Panc1 (cell line): ENCODE measurements around the gene AMBRA1. TPM values are rescaled to one million over a fixed set of nuclear protein-coding genes. Genes with fewer than 3 reads are reported as not detected.

Experiments
- ATAC-seq: fragments of 200-7000 bp; cut with Tn5 transposase; 2 replicates; pipeline ENCODE4 v1.9.1; 2020; ENCODE audit warnings: mild to moderate bottlenecking, moderate library complexity
- BruUV-seq: library from RNA; stranded (reverse); fragments of 400-500 nt; replicated peaks from 2 replicates; lab custom pipeline; 2021; lab: Mats Ljungman, UMichigan
- CTCF ChIA-PET: fragments of 300-600 bp; sonication (Branson Sonifier 250); formaldehyde crosslinking; loops from one replicate; lab custom pipeline; 2022; ENCODE audit warnings: antibody characterized with exemption; lab: Charles Lee
- POLR2A ChIA-PET: fragments of 300-600 bp; sonication (Branson Sonifier 250); formaldehyde crosslinking; loops from one replicate; lab custom pipeline; 2022; ENCODE audit warnings: antibody characterized with exemption; lab: Charles Lee
- DNase-seq: peaks from one replicate; pipeline ENCODE4 v3.0.0-alpha.2; 2010; ENCODE audit warnings: low read depth, low spot score
- H3K27ac ChIP-seq: 2 replicates; pipeline ENCODE4 v1.5.1; 2011; ENCODE audit warnings: mild to moderate bottlenecking, low read length, inconsistent platforms
- H3K27me3 ChIP-seq: fragments of 200-500 bp; sonication (Bioruptor generic); 2 replicates; pipeline ENCODE4 v1.6.0; 2014; ENCODE audit warnings: low read length, inconsistent platforms; ENCODE audit not compliant: control insufficient read depth, insufficient read depth
- H3K36me3 ChIP-seq: fragments of 200-500 bp; sonication (Bioruptor generic); 2 replicates; pipeline ENCODE4 v1.5.1; 2014; ENCODE audit warnings: inconsistent platforms, mild to moderate bottlenecking, low read length, moderate library complexity; ENCODE audit not compliant: control insufficient read depth, insufficient read depth
- H3K4me1 ChIP-seq: 2 replicates; pipeline ENCODE4 v1.5.1; 2011; ENCODE audit warnings: inconsistent platforms, mild to moderate bottlenecking, low read length, moderate library complexity; ENCODE audit not compliant: control insufficient read depth, insufficient read depth
- H3K4me3 ChIP-seq, 2 experiments: 2 replicates each; pipeline ENCODE4 v1.5.1; 2011 to 2012; ENCODE audit warnings: low read depth in 2 of 2, low read length in 2 of 2, mild to moderate bottlenecking in 2 of 2, inconsistent platforms in 1 of 2, moderate library complexity in 1 of 2
- H3K9me3 ChIP-seq: fragments of 200-500 bp; sonication (Bioruptor generic); 2 replicates; pipeline ENCODE4 v1.5.1; 2014; ENCODE audit warnings: low read depth, mild to moderate bottlenecking, inconsistent platforms, low read length, moderate library complexity; ENCODE audit not compliant: control insufficient read depth, insufficient read depth
- POLR2AphosphoS5 ChIP-seq: IDR thresholded peaks from 2 replicates; pipeline ENCODE4 v1.6.1; 2012; ENCODE audit warnings: mild to moderate bottlenecking, low read depth, low read length, moderate library complexity
- SIN3A ChIP-seq: IDR thresholded peaks from 2 replicates; pipeline ENCODE4 v1.6.1; 2012; ENCODE audit warnings: low read depth, mild to moderate bottlenecking, low read length, moderate library complexity, borderline replicate concordance; ENCODE audit not compliant: insufficient read depth
- TCF7L2 ChIP-seq: IDR thresholded peaks from 2 replicates; pipeline ENCODE4 v1.6.1; 2011; ENCODE audit warnings: mild to moderate bottlenecking, low read depth, low read length, inconsistent platforms
- in situ Hi-C: cut with HindIII; loops from 2 replicates; pipeline ENCODE4 v1.10.0; 2016; ENCODE audit warnings: low sequenced_read_pairs, low pct_unique_long_range_greater_than_20kb
- intact Hi-C: fragments of 100-400 bp; cut with micrococcal nuclease; formaldehyde crosslinking; loops from one replicate; pipeline ENCODE4 v1.10.0; 2022; ENCODE audit not compliant: unreplicated experiment
- total RNA-seq: library from RNA; stranded (reverse); gene quantifications from one replicate; pipeline ENCODE4 v1.2.1, GENCODE V29; 2021; ENCODE audit not compliant: unreplicated experiment
- TF ChIP-seq, protein P1 (sequence below): fragments of 450-650 bp; IDR thresholded peaks from 2 replicates; pipeline ENCODE4 v1.5.1; 2017; ENCODE audit warnings: mild to moderate bottlenecking
- TF ChIP-seq, protein P2 (sequence below), 2 experiments: IDR thresholded peaks; 2 replicates each; pipeline ENCODE4 v1.6.1; 2011 to 2012; ENCODE audit warnings: low read depth in 2 of 2, control low read depth in 1 of 2, low read length in 1 of 2, mild to moderate bottlenecking in 1 of 2, moderate library complexity in 1 of 2; ENCODE audit not compliant: insufficient read depth in 1 of 2

The AMBRA1 gene
- total RNA-seq, 1 experiment from 2014 or later = 40.0 TPM

GRCh38 chr11:46352063-46352841, 241.6 kb downstream of the AMBRA1 start:
- intact Hi-C loops (no loop called here), in situ Hi-C loops (no loop called here)
- no peaks in the 10 kb centered on the region for H3K9me3 ChIP-seq
- H3K4me1 ChIP-seq = peaks cover 32% of the 10 kb centered on the region
- TF ChIP-seq, protein P1, sequence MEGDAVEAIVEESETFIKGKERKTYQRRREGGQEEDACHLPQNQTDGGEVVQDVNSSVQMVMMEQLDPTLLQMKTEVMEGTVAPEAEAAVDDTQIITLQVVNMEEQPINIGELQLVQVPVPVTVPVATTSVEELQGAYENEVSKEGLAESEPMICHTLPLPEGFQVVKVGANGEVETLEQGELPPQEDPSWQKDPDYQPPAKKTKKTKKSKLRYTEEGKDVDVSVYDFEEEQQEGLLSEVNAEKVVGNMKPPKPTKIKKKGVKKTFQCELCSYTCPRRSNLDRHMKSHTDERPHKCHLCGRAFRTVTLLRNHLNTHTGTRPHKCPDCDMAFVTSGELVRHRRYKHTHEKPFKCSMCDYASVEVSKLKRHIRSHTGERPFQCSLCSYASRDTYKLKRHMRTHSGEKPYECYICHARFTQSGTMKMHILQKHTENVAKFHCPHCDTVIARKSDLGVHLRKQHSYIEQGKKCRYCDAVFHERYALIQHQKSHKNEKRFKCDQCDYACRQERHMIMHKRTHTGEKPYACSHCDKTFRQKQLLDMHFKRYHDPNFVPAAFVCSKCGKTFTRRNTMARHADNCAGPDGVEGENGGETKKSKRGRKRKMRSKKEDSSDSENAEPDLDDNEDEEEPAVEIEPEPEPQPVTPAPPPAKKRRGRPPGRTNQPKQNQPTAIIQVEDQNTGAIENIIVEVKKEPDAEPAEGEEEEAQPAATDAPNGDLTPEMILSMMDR = peak; percentile 94
- TF ChIP-seq TCF7L2 (no peak), POLR2AphosphoS5 (no peak)
- TF ChIP-seq, protein P2, sequence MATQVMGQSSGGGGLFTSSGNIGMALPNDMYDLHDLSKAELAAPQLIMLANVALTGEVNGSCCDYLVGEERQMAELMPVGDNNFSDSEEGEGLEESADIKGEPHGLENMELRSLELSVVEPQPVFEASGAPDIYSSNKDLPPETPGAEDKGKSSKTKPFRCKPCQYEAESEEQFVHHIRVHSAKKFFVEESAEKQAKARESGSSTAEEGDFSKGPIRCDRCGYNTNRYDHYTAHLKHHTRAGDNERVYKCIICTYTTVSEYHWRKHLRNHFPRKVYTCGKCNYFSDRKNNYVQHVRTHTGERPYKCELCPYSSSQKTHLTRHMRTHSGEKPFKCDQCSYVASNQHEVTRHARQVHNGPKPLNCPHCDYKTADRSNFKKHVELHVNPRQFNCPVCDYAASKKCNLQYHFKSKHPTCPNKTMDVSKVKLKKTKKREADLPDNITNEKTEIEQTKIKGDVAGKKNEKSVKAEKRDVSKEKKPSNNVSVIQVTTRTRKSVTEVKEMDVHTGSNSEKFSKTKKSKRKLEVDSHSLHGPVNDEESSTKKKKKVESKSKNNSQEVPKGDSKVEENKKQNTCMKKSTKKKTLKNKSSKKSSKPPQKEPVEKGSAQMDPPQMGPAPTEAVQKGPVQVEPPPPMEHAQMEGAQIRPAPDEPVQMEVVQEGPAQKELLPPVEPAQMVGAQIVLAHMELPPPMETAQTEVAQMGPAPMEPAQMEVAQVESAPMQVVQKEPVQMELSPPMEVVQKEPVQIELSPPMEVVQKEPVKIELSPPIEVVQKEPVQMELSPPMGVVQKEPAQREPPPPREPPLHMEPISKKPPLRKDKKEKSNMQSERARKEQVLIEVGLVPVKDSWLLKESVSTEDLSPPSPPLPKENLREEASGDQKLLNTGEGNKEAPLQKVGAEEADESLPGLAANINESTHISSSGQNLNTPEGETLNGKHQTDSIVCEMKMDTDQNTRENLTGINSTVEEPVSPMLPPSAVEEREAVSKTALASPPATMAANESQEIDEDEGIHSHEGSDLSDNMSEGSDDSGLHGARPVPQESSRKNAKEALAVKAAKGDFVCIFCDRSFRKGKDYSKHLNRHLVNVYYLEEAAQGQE (IDR thresholded peaks at IDR 0.05; ENCODE audit: insufficient read depth in 1 of 2, low read depth in 2 of 2, low read length in 1 of 2) = 0 out of 4 replicates have a peak, but pooled peaks of 1 of the 2 experiments have one; percentile 35
- BruUV-seq = no TSS peak
- ChIA-PET POLR2A (no interaction called here), CTCF (interaction anchor here (0.6 to 1.4 kb wide), 3 partner anchors 9 to 38 kb away, joined by 3 to 8 read pairs (median 6); no protein-coding TSS in a partner anchor)
- peak overlapping the region; percentile 29; the same call in 1 of the 2 replicates for H3K27ac ChIP-seq
- ATAC-seq (peak; percentile 13; the same call in 1 of the 2 replicates), DNase-seq (no peak)
- H3K4me3 ChIP-seq = no peak overlapping the region
- H3K27me3 ChIP-seq = no peaks in the 10 kb centered on the region
- H3K36me3 ChIP-seq = no peaks in the 10 kb centered on the region

DNA sequence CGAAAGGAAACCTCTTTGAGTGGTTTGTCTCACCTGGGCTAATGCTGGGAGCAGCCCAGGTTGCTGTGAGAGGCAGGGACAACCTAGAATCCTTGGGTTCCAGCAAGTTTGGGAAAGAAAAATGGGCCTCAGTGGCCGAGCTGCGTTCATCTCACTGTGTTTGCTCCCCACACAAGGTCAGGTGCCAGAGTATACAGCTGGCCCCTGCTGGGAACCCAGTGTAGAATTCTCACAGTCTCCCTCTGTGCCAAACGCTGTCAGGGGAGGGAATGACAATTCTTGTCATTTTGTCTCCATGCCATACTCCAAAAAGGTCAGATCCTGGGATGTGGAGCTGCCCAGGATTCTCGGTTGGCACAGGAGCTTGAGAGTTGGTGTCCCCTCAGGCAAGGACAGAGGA, 242.2 kb downstream of the AMBRA1 start:
- no peak for DNase-seq
- CTCF ChIA-PET = interaction anchor here (1.4 kb wide), 2 partner anchors 10 to 15 kb away, joined by 3 to 6 read pairs; no protein-coding TSS in a partner anchor
- Histone ChIP-seq H3K9me3 (no peaks in the 10 kb centered on the region), H3K4me1 (peaks cover 27% of the 10 kb centered on the region), H3K4me3 (no peak overlapping the region), H3K27ac (no peak overlapping the region), H3K27me3 (no peaks in the 10 kb centered on the region), H3K36me3 (no peaks in the 10 kb centered on the region)
- intact Hi-C loops (no loop called here), in situ Hi-C loops (no loop called here)
- BruUV-seq = no TSS peak
- POLR2A ChIA-PET = no interaction called here
- TF ChIP-seq SIN3A (no peak), POLR2AphosphoS5 (no peak), TCF7L2 (no peak)
- TF ChIP-seq, protein P2 (IDR thresholded peaks at IDR 0.05; ENCODE audit: insufficient read depth in 1 of 2, low read depth in 2 of 2, low read length in 1 of 2) = no peak
- TF ChIP-seq, protein P1 = no peak
- ATAC-seq = no peak
